Mesodermal cell (in vitro differentiated cells): ENCODE measurements around the gene GPR137B. TPM values are rescaled to one million over a fixed set of nuclear protein-coding genes. Genes with fewer than 3 reads are reported as not detected.
"Not testable (repeated sequence)": the region's sequence is repeated elsewhere in the genome, so short reads cannot be mapped to it uniquely, and the experiment has no call there.

ENCODE experiments used
- H3K27ac ChIP-seq: 2 replicates; pipeline ENCODE4 v1.7.0; 2013; ENCODE audit warnings: mild to moderate bottlenecking, low read depth, low read length, moderate library complexity; ENCODE audit not compliant: severe bottlenecking
- H3K36me3 ChIP-seq: 2 replicates; pipeline ENCODE4 v1.7.1; 2013; ENCODE audit warnings: mild to moderate bottlenecking, low read length, moderate library complexity; ENCODE audit not compliant: control insufficient read depth, insufficient read depth
- H3K4me1 ChIP-seq: one replicate; pipeline ENCODE4 v1.7.1; 2013; ENCODE audit warnings: mild to moderate bottlenecking, low read length; ENCODE audit not compliant: insufficient read depth, control insufficient read depth, poor library complexity, severe bottlenecking
- H3K4me3 ChIP-seq: 2 replicates; pipeline ENCODE4 v1.7.0; 2013; ENCODE audit warnings: low read length, control low read depth, mild to moderate bottlenecking; ENCODE audit not compliant: insufficient read depth, poor library complexity, severe bottlenecking; ENCODE audit errors: extremely low read depth
- H3K9me3 ChIP-seq: 2 replicates; pipeline ENCODE4 v1.7.1; 2013; ENCODE audit warnings: mild to moderate bottlenecking, low read length, moderate library complexity; ENCODE audit not compliant: control insufficient read depth
- WGBS, 2 experiments: methylation state at CpG; one replicate each; pipeline ENCODE4 v1.1.5; 2013; ENCODE audit warnings: missing lambda C conversion rate in 2 of 2; ENCODE audit not compliant: insufficient coverage in 2 of 2; 5-methylcytosine and 5-hydroxymethylcytosine counted together
- polyA plus RNA-seq, 2 experiments: library from polyadenylated mRNA; stranded (reverse); fragments of 50-300 nt; gene quantifications; one replicate each; pipeline ENCODE4 v1.2.3, GENCODE V29; 2013

GPR137B gene
- polyA plus RNA-seq (2013, experiment 1 of 2): 13.0 TPM
- polyA plus RNA-seq (2013, experiment 2 of 2): 12.6 TPM

- WGBS, 2 experiments: 0% methylated on average over 37 to 61 of the region's 105 CpGs
- Histone ChIP-seq H3K9me3 (no peaks in the 10 kb centered on the region), H3K27ac (peak within 1 kb of the TSS; percentile 36)
Observed at GRCh38 chr1:236142253-236143103, at the start of gene GPR137B. Gene GPR137B (plus strand): TSS chr1:236142539. CDS start chr1:236142623, 84 bp downstream.

GRCh38 chr1:236092899-236093298 lies 49.4 kb upstream of the GPR137B start:
- WGBS, 2 experiments: 94 to 96% methylated on average over 1 to 4 of the region's 5 CpGs
- peaks cover 23% of the 10 kb centered on the region for H3K9me3 ChIP-seq
- H3K4me3 ChIP-seq: no peak overlapping the region
- no peak overlapping the region for H3K27ac ChIP-seq
- H3K36me3 ChIP-seq: no peaks in the 10 kb centered on the region
- H3K4me1 ChIP-seq: peaks cover 5% of the 10 kb centered on the region

More at GRCh38 chr1:236142253-236143103, at the start of gene GPR137B:
- peak within 1 kb of the TSS; percentile 72 for H3K4me3 ChIP-seq
- H3K4me1 ChIP-seq: peaks cover 14% of the 10 kb centered on the region
- no peaks in the 10 kb centered on the region for H3K36me3 ChIP-seq

- H3K9me3 ChIP-seq: peaks cover 23% of the 10 kb centered on the region
- H3K27ac ChIP-seq: no peak overlapping the region
- peaks cover 5% of the 10 kb centered on the region for H3K4me1 ChIP-seq
- no peak overlapping the region for H3K4me3 ChIP-seq
- no CpG with 5 or more reads among the region's 3 CpGs for WGBS, 2 experiments
- H3K36me3 ChIP-seq: no peaks in the 10 kb centered on the region
Observed at GRCh38 chr1:236095705-236096520, 46.4 kb upstream of the GPR137B start.

GRCh38 chr1:236096660-236097482 lies 45.5 kb upstream of the GPR137B start:
- H3K27ac ChIP-seq: peak overlapping the region; percentile 64

GRCh38 chr1:236098267-236098666 lies 44.1 kb upstream of the GPR137B start:
- WGBS, 2 experiments: 100% methylated on average over 1 of the region's 1 CpG
- Histone ChIP-seq H3K9me3 (peaks cover 23% of the 10 kb centered on the region), H3K27ac (no peak overlapping the region), H3K4me3 (no peak overlapping the region), H3K4me1 (no peaks in the 10 kb centered on the region), H3K36me3 (no peaks in the 10 kb centered on the region)

More at GRCh38 chr1:236096660-236097482, 45.5 kb upstream of the GPR137B start:
- H3K9me3 ChIP-seq: peaks cover 23% of the 10 kb centered on the region
- not testable (repeated sequence) for H3K4me3 ChIP-seq, H3K36me3 ChIP-seq, H3K4me1 ChIP-seq
- WGBS, 2 experiments: 63 to 77% methylated on average over 6 to 13 of the region's 15 CpGs

- no peak overlapping the region for H3K27ac ChIP-seq
- H3K9me3 ChIP-seq: peaks cover 23% of the 10 kb centered on the region
- no peaks in the 10 kb centered on the region for H3K36me3 ChIP-seq
- H3K4me1 ChIP-seq: no peaks in the 10 kb centered on the region
- WGBS, 2 experiments: 77 to 89% methylated on average over 11 of the region's 12 CpGs
- no peak overlapping the region for H3K4me3 ChIP-seq
Observed at GRCh38 chr1:236099355-236099974, 42.9 kb upstream of the GPR137B start.

GRCh38 chr1:236100799-236101198 lies 41.5 kb upstream of the GPR137B start:
- H3K27ac ChIP-seq: no peak overlapping the region
- WGBS, 2 experiments: 95 to 96% methylated on average over 12 to 14 of the region's 15 CpGs
- no peak overlapping the region for H3K4me3 ChIP-seq
- no peaks in the 10 kb centered on the region for H3K36me3 ChIP-seq
- H3K9me3 ChIP-seq: peaks cover 19% of the 10 kb centered on the region
- no peaks in the 10 kb centered on the region for H3K4me1 ChIP-seq

- 87 to 88% methylated on average over 9 of the region's 10 CpGs for WGBS, 2 experiments
- peaks cover 12% of the 10 kb centered on the region for H3K9me3 ChIP-seq
- no peak overlapping the region for H3K4me3 ChIP-seq
- H3K36me3 ChIP-seq: no peaks in the 10 kb centered on the region
- no peak overlapping the region for H3K27ac ChIP-seq
- no peaks in the 10 kb centered on the region for H3K4me1 ChIP-seq
Observed at GRCh38 chr1:236101233-236102200, 40.8 kb upstream of the GPR137B start.

- Histone ChIP-seq H3K4me1 (no peaks in the 10 kb centered on the region), H3K4me3 (no peak overlapping the region), H3K36me3 (no peaks in the 10 kb centered on the region), H3K9me3 (peaks cover 2% of the 10 kb centered on the region), H3K27ac (no peak overlapping the region)
- WGBS, 2 experiments: 89 to 91% methylated on average over 8 to 10 of the region's 11 CpGs
Observed at GRCh38 chr1:236102611-236103010, 39.7 kb upstream of the GPR137B start.
